Liver (tissue), 9 donors: Measurements from ENCODE around the gene HIVEP3. TPM values are rescaled to one million over a fixed set of nuclear protein-coding genes. Genes with fewer than 3 reads are reported as not detected.

Source experiments
- DNase-seq: peaks from one replicate; pipeline ENCODE4 v3.0.0-alpha.2; 2017; ENCODE audit warnings: low spot score
- H3K27ac ChIP-seq, 2 donors: one replicate each; pipeline ENCODE4 v1.7.0; 2013; ENCODE audit warnings: inconsistent platforms in 2 of 2, low read length in 2 of 2, control low read depth in 1 of 2, low read depth in 1 of 2, mild to moderate bottlenecking in 1 of 2
- H3K27me3 ChIP-seq, 4 donors: one replicate each; pipeline versions ENCODE4 v1.6.1 to v1.7.0; 2013; ENCODE audit warnings: low read length in 3 of 4, inconsistent platforms in 1 of 4, mild to moderate bottlenecking in 1 of 4, moderate library complexity in 1 of 4; ENCODE audit not compliant: control insufficient read depth in 4 of 4, insufficient read depth in 4 of 4
- H3K36me3 ChIP-seq, 4 donors: one replicate each; pipeline versions ENCODE4 v1.6.1 to v1.7.0; 2013; ENCODE audit warnings: low read length in 3 of 4, mild to moderate bottlenecking in 3 of 4, low read depth in 1 of 4, moderate library complexity in 1 of 4; ENCODE audit not compliant: control insufficient read depth in 4 of 4, insufficient read depth in 3 of 4
- H3K4me1 ChIP-seq, 4 donors: one replicate each; pipeline versions ENCODE4 v1.6.1 to v1.7.0; 2013; ENCODE audit warnings: low read length in 3 of 4, mild to moderate bottlenecking in 3 of 4, moderate library complexity in 1 of 4; ENCODE audit not compliant: control insufficient read depth in 4 of 4, insufficient read depth in 4 of 4
- H3K4me3 ChIP-seq, 3 donors: one replicate each; pipeline versions ENCODE4 v1.6.1 to v1.7.0; 2013; ENCODE audit warnings: low read length in 3 of 3, control low read depth in 1 of 3, low read depth in 1 of 3, mild to moderate bottlenecking in 1 of 3
- H3K9ac ChIP-seq, 2 donors: one replicate each; pipeline ENCODE4 v1.7.0; 2013; ENCODE audit warnings: low read length in 2 of 2, mild to moderate bottlenecking in 2 of 2, moderate library complexity in 2 of 2, control low read depth in 1 of 2, low read depth in 1 of 2
- H3K9me3 ChIP-seq, 4 donors: one replicate each; pipeline versions ENCODE4 v1.6.1 to v1.7.0; 2013; ENCODE audit warnings: low read length in 3 of 4; ENCODE audit not compliant: control insufficient read depth in 4 of 4
- ATF3 ChIP-seq: IDR thresholded peaks from 2 replicates; pipeline ENCODE4 v1.6.1; 2016; ENCODE audit warnings: antibody characterized with exemption
- EGR1 ChIP-seq, 2 donors: IDR thresholded peaks; 2 replicates each; pipeline ENCODE4 v1.6.1; 2016 to 2018; ENCODE audit warnings: antibody characterized with exemption in 2 of 2, low read depth in 2 of 2
- FOXA1 ChIP-seq: IDR thresholded peaks from 2 replicates; pipeline ENCODE4 v1.6.1; 2016; ENCODE audit warnings: antibody characterized with exemption
- FOXA2 ChIP-seq: IDR thresholded peaks from 2 replicates; pipeline ENCODE4 v1.6.1; 2016; ENCODE audit warnings: antibody characterized with exemption
- HNF4A ChIP-seq, 2 donors: conservative IDR thresholded peaks; 2 replicates each; pipeline ENCODE4 v1.6.1; 2016; ENCODE audit warnings: antibody characterized with exemption in 2 of 2, mild to moderate bottlenecking in 2 of 2
- HNF4G ChIP-seq: IDR thresholded peaks from 2 replicates; pipeline ENCODE4 v1.6.1; 2016; ENCODE audit warnings: antibody characterized with exemption
- MAX ChIP-seq: IDR thresholded peaks from 2 replicates; pipeline ENCODE4 v1.6.1; 2016; ENCODE audit warnings: antibody characterized with exemption
- NR2F2 ChIP-seq: IDR thresholded peaks from 2 replicates; pipeline ENCODE4 v1.6.1; 2016; ENCODE audit warnings: antibody characterized with exemption
- RAD21 ChIP-seq, 2 donors: IDR thresholded peaks; 2 replicates each; pipeline ENCODE4 v1.6.1; 2016; ENCODE audit warnings: antibody characterized with exemption in 2 of 2, mild to moderate bottlenecking in 2 of 2
- REST ChIP-seq: IDR thresholded peaks from 2 replicates; pipeline ENCODE4 v1.6.1; 2016; ENCODE audit warnings: antibody characterized with exemption, mild to moderate bottlenecking
- RXRA ChIP-seq, 2 donors: IDR thresholded peaks; 2 replicates each; pipeline ENCODE4 v1.6.1; 2017 to 2018; ENCODE audit warnings: antibody characterized with exemption in 2 of 2, mild to moderate bottlenecking in 1 of 2
- SP1 ChIP-seq: IDR thresholded peaks from 2 replicates; pipeline ENCODE4 v1.6.1; 2018; ENCODE audit warnings: antibody characterized with exemption, mild to moderate bottlenecking
- TAF1 ChIP-seq: conservative IDR thresholded peaks from 2 replicates; pipeline ENCODE4 v1.6.1; 2016; ENCODE audit warnings: antibody characterized with exemption, mild to moderate bottlenecking
- YY1 ChIP-seq: IDR thresholded peaks from 2 replicates; pipeline ENCODE4 v1.6.1; 2016; ENCODE audit warnings: antibody characterized with exemption, mild to moderate bottlenecking
- ZBTB33 ChIP-seq: IDR thresholded peaks from 2 replicates; pipeline ENCODE4 v1.6.1; 2016; ENCODE audit warnings: antibody characterized with exemption
- WGBS: extraction: QIAGEN DNeasy Blood & Tissue Kit; methylation state at CpG from one replicate; pipeline ENCODE4 v1.1.7; 2013; 5-methylcytosine and 5-hydroxymethylcytosine counted together
- polyA plus RNA-seq, 2 donors: library from polyadenylated mRNA; stranded (reverse) in 1 of 2; unstranded in 1 of 2; fragments of 200-250 nt in 1 of 2; fragments of >200 nt in 1 of 2; fragmentation: Nextera tagmentation in 1 of 2; extraction: Ambion mirVana in 1 of 2; gene quantifications; one replicate each; pipeline versions ENCODE4 v1.2.1 to v1.2.3, GENCODE V29; 2013 to 2015
- total RNA-seq, 2 donors: library from RNA; depleted of rRNA; stranded (reverse); fragments of >200 nt; gene quantifications; one replicate each; pipeline ENCODE4 v1.2.3, GENCODE V29; 2014
- donor health status: healthy.
- donor health status: healthy.
- donor health status: healthy.
- donor health status: healthy.
- donor health status: healthy.

HIVEP3 gene
- total and polyA plus RNA-seq, 4 donors = 0.93 to 1.6 (median 1.4) TPM

GRCh38 chr1:41587791-41588190 is 330.9 kb downstream of the HIVEP3 start:
- H3K4me3 ChIP-seq = no peak overlapping the region
- no peaks in the 10 kb centered on the region for H3K9me3 ChIP-seq
- DNase-seq = no peak
- H3K9ac ChIP-seq = no peak overlapping the region
- 97% methylated on average over 7 of the region's 7 CpGs for WGBS
- no peak for TF ChIP-seq ZBTB33
- no peak for TF ChIP-seq FOXA1
- TF ChIP-seq YY1 = no peak
- no peak for TF ChIP-seq NR2F2
- no peak for TF ChIP-seq REST
- no peak for TF ChIP-seq ATF3
- no peak for TF ChIP-seq EGR1 (IDR thresholded peaks at IDR 0.05; ENCODE audit: low read depth in 2 of 2)
- no peak for TF ChIP-seq FOXA2
- no peak for TF ChIP-seq HNF4A (conservative IDR thresholded peaks at IDR 0.05)
- no peak for TF ChIP-seq RAD21 (IDR thresholded peaks at IDR 0.05)
- TF ChIP-seq MAX = no peak
- TF ChIP-seq RXRA (IDR thresholded peaks at IDR 0.05) = no peak
- TF ChIP-seq HNF4G = no peak
- TF ChIP-seq TAF1 = no peak
- TF ChIP-seq SP1 = no peak
- no peaks in the 10 kb centered on the region for H3K36me3 ChIP-seq
- no peak overlapping the region for H3K27ac ChIP-seq
- no peaks in the 10 kb centered on the region for H3K4me1 ChIP-seq
- H3K27me3 ChIP-seq = no peaks in the 10 kb centered on the region

GRCh38 chr1:41586230-41586629 is 332.5 kb downstream of the HIVEP3 start:
- no peak for TF ChIP-seq EGR1 (IDR thresholded peaks at IDR 0.05; ENCODE audit: low read depth in 2 of 2)
- TF ChIP-seq YY1 = no peak
- no peak for TF ChIP-seq RXRA (IDR thresholded peaks at IDR 0.05)
- no peak for TF ChIP-seq SP1
- no peak for TF ChIP-seq RAD21 (IDR thresholded peaks at IDR 0.05)
- TF ChIP-seq TAF1 = no peak
- no peaks in the 10 kb centered on the region for H3K36me3 ChIP-seq
- no peaks in the 10 kb centered on the region for H3K4me1 ChIP-seq
- DNase-seq = no peak
- H3K9ac ChIP-seq = no peak overlapping the region
- H3K27me3 ChIP-seq = no peaks in the 10 kb centered on the region
- no peak overlapping the region for H3K27ac ChIP-seq
- H3K4me3 ChIP-seq = no peak overlapping the region
- H3K9me3 ChIP-seq = no peaks in the 10 kb centered on the region
- WGBS = 97% methylated on average over 5 of the region's 5 CpGs
